Measurements from ENCODE around the gene DCUN1D4. TPM values are rescaled to one million over a fixed set of nuclear protein-coding genes. Genes with fewer than 3 reads are reported as not detected.

DCUN1D4 gene
- total RNA-seq, result 30.5 and 40.8 TPM in 2 replicates

GRCh38 chr4:51842554-51843308 is at the start of gene DCUN1D4:
DCUN1D4 (plus strand) TSS chr4:51843153; CDS start chr4:51843243, 90 bp downstream.

Other genes with a start within 250 kb of the DCUN1D4 start
- gene LRRC66, start 177.2 kb downstream of the DCUN1D4 start, total RNA-seq, result 0.37 and 0.98 TPM in 2 replicates
- gene SGCB, start 195.1 kb downstream of the DCUN1D4 start, total RNA-seq, result 16.5 and 21.3 TPM in 2 replicates
- gene SPATA18, start 208.2 kb downstream of the DCUN1D4 start, total RNA-seq, result 10.9 and 15.4 TPM in 2 replicates